Measurements from ENCODE around the gene FNIP2.

- no peak for TF ChIP-seq POLR2A (IDR thresholded peaks at IDR 0.05; ENCODE audit: low read depth, low read length)
- TF ChIP-seq TAF1 (IDR thresholded peaks at IDR 0.05; ENCODE audit: low read depth, low read length), result no peak
- no peak for TF ChIP-seq POLR2AphosphoS5 (IDR thresholded peaks at IDR 0.05; ENCODE audit: low read depth, low read length)
- TF ChIP-seq PAX5 (IDR thresholded peaks at IDR 0.05; ENCODE audit: insufficient read depth, low read length, severe bottlenecking), result no peak
Measured at GRCh38 chr4:158793021-158793420, 24.2 kb downstream of the FNIP2 start.

Data from GM12891 (cell line).